Neural progenitor cell (in vitro differentiated cells): ENCODE data around the gene FBXL2.

ENCODE experiments used
- CTCF ChIP-seq: fragments of 200-600 bp; sonication (generic); IDR thresholded peaks from 2 replicates; pipeline ENCODE4 v1.5.1; 2017; ENCODE audit warnings: antibody characterized with exemption, mild to moderate bottlenecking
- EZH2 ChIP-seq: fragments of 200-600 bp; sonication (generic); IDR thresholded peaks from 2 replicates; pipeline ENCODE4 v1.6.1; 2017; ENCODE audit warnings: antibody characterized with exemption, mild to moderate bottlenecking, moderate library complexity
- EZH2phosphoT487 ChIP-seq: fragments of 200-600 bp; sonication (generic); IDR thresholded peaks from 2 replicates; pipeline ENCODE4 v1.6.1; 2017; ENCODE audit warnings: antibody characterized with exemption

DNA sequence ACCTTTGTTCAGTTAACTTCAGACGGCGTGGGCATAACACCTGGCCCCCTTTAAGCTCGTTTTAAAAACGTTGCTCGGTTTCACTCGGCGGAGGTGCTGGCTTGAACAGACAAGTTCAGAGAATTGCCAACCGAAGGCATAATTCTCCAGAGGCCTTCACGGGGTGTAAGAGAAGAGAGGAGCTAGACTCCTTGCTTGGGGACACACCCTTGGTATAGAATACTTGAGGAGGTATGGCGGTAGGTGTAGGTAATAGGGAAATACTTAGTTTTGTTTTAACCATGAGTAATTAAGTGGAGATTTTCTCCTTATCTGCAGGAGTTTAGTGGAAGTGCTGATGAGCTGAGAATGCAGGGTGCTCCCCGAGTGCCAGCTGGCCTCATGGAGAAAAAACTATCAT lies 921 bp downstream of the FBXL2 start:
- TF ChIP-seq CTCF, result no peak
- TF ChIP-seq EZH2, result no peak
- TF ChIP-seq EZH2phosphoT487, result no peak
